NCI-H1930 (cell line): ENCODE results near the gene ZNF311.
"Not testable (repeated sequence)": the region's sequence is repeated elsewhere in the genome, so short reads cannot be mapped to it uniquely, and the experiment has no call there.

ENCODE experiments used
- DNase-seq, 2 experiments: peaks; one replicate each; lab custom pipeline; 2025; lab: John Stamatoyannopoulos, UW

ZNF311 gene

GRCh38 chr6:28953039-28953584 lies 52.0 kb downstream of the ZNF311 start:
- peak; percentile 41 to 65 for DNase-seq

- DNase-seq, result not testable (repeated sequence)
Observed at GRCh38 chr6:28949656-28950195, 55.4 kb downstream of the ZNF311 start.

GRCh38 chr6:28948782-28949486 lies 56.2 kb downstream of the ZNF311 start:
- DNase-seq, result no peak

GRCh38 chr6:28947831-28948270 lies 57.3 kb downstream of the ZNF311 start:
- DNase-seq, result no peak

- no peak for DNase-seq
Observed at GRCh38 chr6:28947067-28947765, 57.9 kb downstream of the ZNF311 start.

GRCh38 chr6:28945349-28945748 lies 59.8 kb downstream of the ZNF311 start:
- no peak for DNase-seq
